Measurements from ENCODE around the gene THBD. TPM values are rescaled to one million over a fixed set of nuclear protein-coding genes. Genes with fewer than 3 reads are reported as not detected.

THBD gene
- total RNA-seq, 1 experiment from 2014 or later: 3.1 TPM

DNA sequence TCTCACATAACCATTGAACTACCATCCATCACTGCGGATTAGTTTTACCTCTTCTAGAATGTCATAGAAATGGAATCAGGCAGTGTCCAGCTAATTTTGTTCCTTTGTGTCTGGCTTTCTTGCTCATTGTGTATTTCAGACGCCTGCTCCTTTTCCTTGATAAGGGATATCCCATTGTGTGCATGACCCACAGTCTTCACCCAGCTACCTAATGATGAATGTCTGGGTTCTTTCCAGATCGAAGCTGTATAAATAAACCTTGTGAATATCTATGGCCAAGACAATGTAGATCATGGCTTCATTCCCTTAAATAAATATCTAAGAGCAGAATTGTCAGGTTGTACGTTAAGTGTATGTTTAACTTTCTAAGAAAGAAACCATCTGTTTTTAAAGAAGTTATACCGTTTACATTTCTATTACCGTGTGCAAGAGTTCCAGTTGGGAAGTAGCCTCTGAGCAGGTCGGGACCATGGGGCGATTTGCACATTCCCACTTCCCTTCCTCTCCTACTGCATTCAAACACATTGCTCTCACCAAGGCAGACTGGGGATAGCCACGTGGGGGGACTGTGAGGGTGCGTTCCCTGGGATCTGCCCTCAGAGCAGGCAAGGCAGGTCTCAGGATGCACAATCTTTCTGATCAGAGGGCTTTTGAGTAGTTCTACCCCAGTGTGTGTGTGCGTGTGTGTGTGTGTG is 23.6 kb upstream of the THBD start:
- Histone ChIP-seq H3K36me3 (ENCODE audit: low read depth, low read length) (no peaks in the 10 kb centered on the region), H3K4me2 (ENCODE audit: low read length) (no peak overlapping the region), H3K4me1 (ENCODE audit: insufficient read depth, low read length) (no peaks in the 10 kb centered on the region), H3K4me3 (ENCODE audit: low read length) (no peak overlapping the region), H3K9me2 (replicated peaks; ENCODE audit: low read length) (no peaks in the 10 kb centered on the region), H3K9ac (ENCODE audit: low read length) (no peak overlapping the region), H3K27me3 (ENCODE audit: low read length) (peaks cover 16% of the 10 kb centered on the region), H2AFZ (ENCODE audit: low read length) (no peak overlapping the region), H3K27ac (ENCODE audit: low read length) (no peak overlapping the region), H3K9me3 (ENCODE audit: low read length) (no peaks in the 10 kb centered on the region), H3F3A (ENCODE audit: low read length, unreplicated experiment) (no peaks in the 10 kb centered on the region), H3K79me2 (ENCODE audit: low read length) (no peaks in the 10 kb centered on the region), H4K20me1 (ENCODE audit: low read length) (no peaks in the 10 kb centered on the region)
- POLR2A ChIA-PET (ENCODE audit: unreplicated experiment): no interaction called here
- no peak for TF ChIP-seq EZH2phosphoT487 (IDR thresholded peaks at IDR 0.05; ENCODE audit: borderline replicate concordance, low read length)
- TF ChIP-seq, protein P1, sequence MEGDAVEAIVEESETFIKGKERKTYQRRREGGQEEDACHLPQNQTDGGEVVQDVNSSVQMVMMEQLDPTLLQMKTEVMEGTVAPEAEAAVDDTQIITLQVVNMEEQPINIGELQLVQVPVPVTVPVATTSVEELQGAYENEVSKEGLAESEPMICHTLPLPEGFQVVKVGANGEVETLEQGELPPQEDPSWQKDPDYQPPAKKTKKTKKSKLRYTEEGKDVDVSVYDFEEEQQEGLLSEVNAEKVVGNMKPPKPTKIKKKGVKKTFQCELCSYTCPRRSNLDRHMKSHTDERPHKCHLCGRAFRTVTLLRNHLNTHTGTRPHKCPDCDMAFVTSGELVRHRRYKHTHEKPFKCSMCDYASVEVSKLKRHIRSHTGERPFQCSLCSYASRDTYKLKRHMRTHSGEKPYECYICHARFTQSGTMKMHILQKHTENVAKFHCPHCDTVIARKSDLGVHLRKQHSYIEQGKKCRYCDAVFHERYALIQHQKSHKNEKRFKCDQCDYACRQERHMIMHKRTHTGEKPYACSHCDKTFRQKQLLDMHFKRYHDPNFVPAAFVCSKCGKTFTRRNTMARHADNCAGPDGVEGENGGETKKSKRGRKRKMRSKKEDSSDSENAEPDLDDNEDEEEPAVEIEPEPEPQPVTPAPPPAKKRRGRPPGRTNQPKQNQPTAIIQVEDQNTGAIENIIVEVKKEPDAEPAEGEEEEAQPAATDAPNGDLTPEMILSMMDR (conservative IDR thresholded peaks at IDR 0.05; ENCODE audit: low read depth, low read length): no peak
- no peak for TF ChIP-seq EZH2 (IDR thresholded peaks at IDR 0.05; ENCODE audit: low read length, unreplicated experiment)
- CTCF ChIA-PET: no interaction called here
- no peak for DNase-seq
- intact Hi-C loops (cut with micrococcal nuclease): no loop called here
- no peak for ATAC-seq
- BruUV-seq (replicated peaks): no TSS peak

DNA sequence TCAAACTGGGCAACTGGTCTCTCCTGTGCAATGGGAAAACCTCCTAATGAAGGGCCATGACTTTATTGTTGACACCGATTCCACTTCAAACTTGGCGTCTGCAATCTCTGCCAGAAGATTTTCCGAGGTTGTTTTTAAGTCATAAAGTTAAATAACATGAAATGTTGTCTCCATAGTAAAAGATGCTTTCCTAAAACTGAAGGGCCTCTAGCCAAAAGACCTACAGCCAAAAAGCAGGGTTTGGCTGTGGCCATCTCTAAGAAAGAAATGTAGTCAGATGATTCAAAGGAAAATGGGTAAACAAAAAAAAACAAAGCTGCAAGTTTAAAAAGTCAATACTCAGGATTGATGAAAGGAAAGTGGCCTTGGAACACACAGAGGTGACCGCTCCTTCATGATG is 22.5 kb upstream of the THBD start:
- TF ChIP-seq EZH2 (IDR thresholded peaks at IDR 0.05; ENCODE audit: low read length, unreplicated experiment) (no peak), EZH2phosphoT487 (IDR thresholded peaks at IDR 0.05; ENCODE audit: borderline replicate concordance, low read length) (no peak)
- TF ChIP-seq, protein P1 (conservative IDR thresholded peaks at IDR 0.05; ENCODE audit: low read depth, low read length): no peak
- Histone ChIP-seq H3K4me2 (ENCODE audit: low read length) (no peak overlapping the region), H3K4me1 (ENCODE audit: insufficient read depth, low read length) (no peaks in the 10 kb centered on the region), H3K27me3 (ENCODE audit: low read length) (peaks cover 8% of the 10 kb centered on the region; the same call in 1 of the 2 replicates), H3K27ac (ENCODE audit: low read length) (no peak overlapping the region), H3K9ac (ENCODE audit: low read length) (no peak overlapping the region), H3K79me2 (ENCODE audit: low read length) (no peaks in the 10 kb centered on the region), H3K9me2 (replicated peaks; ENCODE audit: low read length) (no peaks in the 10 kb centered on the region), H4K20me1 (ENCODE audit: low read length) (no peaks in the 10 kb centered on the region), H3F3A (ENCODE audit: low read length, unreplicated experiment) (no peaks in the 10 kb centered on the region), H3K4me3 (ENCODE audit: low read length) (no peak overlapping the region), H3K36me3 (ENCODE audit: low read depth, low read length) (no peaks in the 10 kb centered on the region), H3K9me3 (ENCODE audit: low read length) (no peaks in the 10 kb centered on the region), H2AFZ (ENCODE audit: low read length) (no peak overlapping the region)
- POLR2A ChIA-PET (ENCODE audit: unreplicated experiment): no interaction called here
- BruUV-seq (replicated peaks): no TSS peak
- CTCF ChIA-PET: no interaction called here
- no peak for DNase-seq
- no peak for ATAC-seq
- intact Hi-C loops (cut with micrococcal nuclease): no loop called here

GRCh38 chr20:23071398-23071797 is 21.9 kb upstream of the THBD start:
- intact Hi-C loops (cut with micrococcal nuclease): no loop called here
- no peaks in the 10 kb centered on the region for H3K9me2 ChIP-seq (replicated peaks; ENCODE audit: low read length)
- BruUV-seq (replicated peaks): no TSS peak
- no peaks in the 10 kb centered on the region for H3K36me3 ChIP-seq (ENCODE audit: low read depth, low read length)
- no peak overlapping the region for H3K9ac ChIP-seq (ENCODE audit: low read length)
- ChIA-PET POLR2A (ENCODE audit: unreplicated experiment) (no interaction called here), CTCF (no interaction called here)
- H3K27ac ChIP-seq (ENCODE audit: low read length): no peak overlapping the region
- H2AFZ ChIP-seq (ENCODE audit: low read length): no peak overlapping the region
- no peaks in the 10 kb centered on the region for H3K9me3 ChIP-seq (ENCODE audit: low read length)
- no peaks in the 10 kb centered on the region for H3F3A ChIP-seq (ENCODE audit: low read length, unreplicated experiment)
- H3K4me2 ChIP-seq (ENCODE audit: low read length): no peak overlapping the region
- no peak overlapping the region for H3K4me3 ChIP-seq (ENCODE audit: low read length)
- TF ChIP-seq, protein P1 (conservative IDR thresholded peaks at IDR 0.05; ENCODE audit: low read depth, low read length): no peak
- TF ChIP-seq EZH2 (IDR thresholded peaks at IDR 0.05; ENCODE audit: low read length, unreplicated experiment) (no peak), EZH2phosphoT487 (IDR thresholded peaks at IDR 0.05; ENCODE audit: borderline replicate concordance, low read length) (no peak)
- H3K79me2 ChIP-seq (ENCODE audit: low read length): no peaks in the 10 kb centered on the region
- no peak for DNase-seq
- no peaks in the 10 kb centered on the region for H4K20me1 ChIP-seq (ENCODE audit: low read length)
- peaks cover 9% of the 10 kb centered on the region for H3K27me3 ChIP-seq (ENCODE audit: low read length)
- no peaks in the 10 kb centered on the region for H3K4me1 ChIP-seq (ENCODE audit: insufficient read depth, low read length)
- ATAC-seq: no peak
